CD4-positive, alpha-beta T cell (primary cell): Measurements from ENCODE around the gene F8. TPM values are rescaled to one million over a fixed set of nuclear protein-coding genes. Genes with fewer than 3 reads are reported as not detected.

Experiments used
- ATAC-seq: fragments of 200-7000 bp; cut with Tn5 transposase; one replicate; pipeline ENCODE4 v1.10.0; 2022; ENCODE audit warnings: mild to moderate bottlenecking; ENCODE audit not compliant: poor library complexity
- CTCF ChIA-PET: fragments of 350-600 bp; sonication (Branson Sonifier 250); formaldehyde crosslinking; loops from one replicate; lab custom pipeline; 2021; ENCODE audit warnings: antibody characterized with exemption, inconsistent platforms; lab: Charles Lee
- POLR2A ChIA-PET: fragments of 350-600 bp; sonication (Branson Sonifier 250); formaldehyde crosslinking; loops from one replicate; lab custom pipeline; 2021; ENCODE audit warnings: antibody characterized with exemption, inconsistent platforms; lab: Charles Lee
- DNase-seq, 14 experiments: peaks; one replicate each; pipeline ENCODE4 v3.0.0-alpha.2; 2013 to 2020; ENCODE audit warnings: mixed read lengths in 2 of 14
- H3K27ac ChIP-seq, 2 donors: one replicate each; pipeline versions ENCODE4 v1.5.1 to v1.7.0; 2013; ENCODE audit warnings: low read length in 2 of 2, low read depth in 1 of 2, mild to moderate bottlenecking in 1 of 2
- H3K27me3 ChIP-seq, 2 experiments: 1 replicate in 1 of 2; 2 replicates in 1 of 2; pipeline versions ENCODE4 v1.6.1 to v1.7.0; 2013; ENCODE audit warnings: low read length in 2 of 2, control low read depth in 1 of 2, mild to moderate bottlenecking in 1 of 2, moderate library complexity in 1 of 2; ENCODE audit not compliant: insufficient read depth in 2 of 2, control insufficient read depth in 1 of 2
- H3K36me3 ChIP-seq: one replicate; pipeline ENCODE4 v1.6.1; 2013; ENCODE audit warnings: low read length, control low read depth; ENCODE audit not compliant: insufficient read depth
- H3K4me1 ChIP-seq: one replicate; pipeline ENCODE4 v1.6.1; 2013; ENCODE audit warnings: low read length, control low read depth; ENCODE audit not compliant: insufficient read depth
- H3K4me3 ChIP-seq: one replicate; pipeline ENCODE4 v1.5.1; 2013; ENCODE audit warnings: mild to moderate bottlenecking, low read length, moderate library complexity
- H3K9me3 ChIP-seq, 2 experiments: 1 replicate in 1 of 2; 2 replicates in 1 of 2; pipeline versions ENCODE4 v1.6.1 to v1.7.0; 2013; ENCODE audit warnings: low read length in 2 of 2, mild to moderate bottlenecking in 2 of 2, control low read depth in 1 of 2, moderate library complexity in 1 of 2; ENCODE audit not compliant: control insufficient read depth in 1 of 2, insufficient read depth in 1 of 2
- H3K27ac Mint-ChIP-seq: one replicate; pipeline ENCODE4 v1.8.0; 2020; ENCODE audit warnings: mixed read lengths
- H3K27me3 Mint-ChIP-seq: one replicate; pipeline ENCODE4 v1.8.0; 2021; ENCODE audit warnings: mixed read lengths
- H3K36me3 Mint-ChIP-seq: one replicate; pipeline ENCODE4 v1.8.0; 2021; ENCODE audit warnings: low read depth, mixed read lengths
- H3K4me1 Mint-ChIP-seq: one replicate; pipeline ENCODE4 v1.8.0; 2021; ENCODE audit warnings: low read depth, mixed read lengths
- H3K4me3 Mint-ChIP-seq: one replicate; pipeline ENCODE4 v1.8.0; 2020; ENCODE audit warnings: mild to moderate bottlenecking, mixed read lengths
- H3K9me3 Mint-ChIP-seq: one replicate; pipeline ENCODE4 v1.8.0; 2020; ENCODE audit warnings: mixed read lengths
- intact Hi-C, 2 experiments: fragments of 100-400 bp; cut with DNase I in 1 of 2; cut with micrococcal nuclease in 1 of 2; formaldehyde crosslinking; loops; one replicate each; pipeline versions ENCODE4 v1.15.1 to v1.9.0; 2023 to 2025; cut with DNase I, micrococcal nuclease
- total RNA-seq, 174 experiments: library from RNA in 2 of 174; stranded (reverse) in 2 of 174; gene quantifications; one replicate each; pipeline ENCODE4 v1.2.3 and lab custom pipeline; 2021 to 2026
- TF ChIP-seq, protein P1 (sequence below): fragments of 200-600 bp; IDR thresholded peaks from one replicate; pipeline ENCODE4 v1.8.0; 2022; ENCODE audit warnings: antibody characterized with exemption, mild to moderate bottlenecking

F8 gene
- total RNA-seq, 2 experiments from 2014 or later, result 0.66 to 0.67 TPM

DNA sequence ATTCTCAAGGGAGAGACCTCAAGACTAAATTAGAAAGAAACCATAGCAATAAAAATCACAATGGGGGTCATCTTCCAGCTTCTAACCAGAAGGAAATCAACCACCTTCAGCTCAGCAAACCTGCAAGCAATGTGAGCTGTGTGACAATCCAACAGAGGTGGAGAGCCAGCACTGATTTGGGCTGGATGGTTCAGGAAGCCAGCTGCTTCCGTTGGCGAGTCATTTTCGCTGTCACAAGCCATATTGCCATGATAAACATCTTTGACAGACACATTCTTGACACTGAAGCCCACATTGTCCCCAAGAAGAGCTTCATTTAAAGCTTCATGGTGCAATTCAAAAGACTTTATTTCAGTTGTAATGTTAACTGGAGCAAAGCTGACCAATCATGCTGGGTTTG is 113.7 kb downstream of the F8 start:
- ATAC-seq (no peak), DNase-seq (no peak)
- Histone ChIP-seq H3K9me3 (no peaks in the 10 kb centered on the region), H3K4me1 (no peaks in the 10 kb centered on the region), H3K4me3 (no peak overlapping the region), H3K36me3 (no peaks in the 10 kb centered on the region), H3K27me3 (peaks cover 0 to 4% of the 10 kb centered on the region in 2 experiments), H3K27ac (no peak overlapping the region)
- CTCF ChIA-PET, result no interaction called here
- Mint-ChIP-seq H3K4me1 (no peaks in the 10 kb centered on the region), H3K27ac (no peak overlapping the region), H3K9me3 (no peaks in the 10 kb centered on the region), H3K27me3 (peaks cover 17% of the 10 kb centered on the region), H3K4me3 (no peak overlapping the region), H3K36me3 (no peaks in the 10 kb centered on the region)
- POLR2A ChIA-PET, result interaction anchor here (0.8 kb wide), 1 partner anchor 8 kb away, joined by 4 read pairs; no protein-coding TSS in a partner anchor
- TF ChIP-seq, protein P1, sequence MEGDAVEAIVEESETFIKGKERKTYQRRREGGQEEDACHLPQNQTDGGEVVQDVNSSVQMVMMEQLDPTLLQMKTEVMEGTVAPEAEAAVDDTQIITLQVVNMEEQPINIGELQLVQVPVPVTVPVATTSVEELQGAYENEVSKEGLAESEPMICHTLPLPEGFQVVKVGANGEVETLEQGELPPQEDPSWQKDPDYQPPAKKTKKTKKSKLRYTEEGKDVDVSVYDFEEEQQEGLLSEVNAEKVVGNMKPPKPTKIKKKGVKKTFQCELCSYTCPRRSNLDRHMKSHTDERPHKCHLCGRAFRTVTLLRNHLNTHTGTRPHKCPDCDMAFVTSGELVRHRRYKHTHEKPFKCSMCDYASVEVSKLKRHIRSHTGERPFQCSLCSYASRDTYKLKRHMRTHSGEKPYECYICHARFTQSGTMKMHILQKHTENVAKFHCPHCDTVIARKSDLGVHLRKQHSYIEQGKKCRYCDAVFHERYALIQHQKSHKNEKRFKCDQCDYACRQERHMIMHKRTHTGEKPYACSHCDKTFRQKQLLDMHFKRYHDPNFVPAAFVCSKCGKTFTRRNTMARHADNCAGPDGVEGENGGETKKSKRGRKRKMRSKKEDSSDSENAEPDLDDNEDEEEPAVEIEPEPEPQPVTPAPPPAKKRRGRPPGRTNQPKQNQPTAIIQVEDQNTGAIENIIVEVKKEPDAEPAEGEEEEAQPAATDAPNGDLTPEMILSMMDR, result no peak
- intact Hi-C loops, result no loop called here

DNA sequence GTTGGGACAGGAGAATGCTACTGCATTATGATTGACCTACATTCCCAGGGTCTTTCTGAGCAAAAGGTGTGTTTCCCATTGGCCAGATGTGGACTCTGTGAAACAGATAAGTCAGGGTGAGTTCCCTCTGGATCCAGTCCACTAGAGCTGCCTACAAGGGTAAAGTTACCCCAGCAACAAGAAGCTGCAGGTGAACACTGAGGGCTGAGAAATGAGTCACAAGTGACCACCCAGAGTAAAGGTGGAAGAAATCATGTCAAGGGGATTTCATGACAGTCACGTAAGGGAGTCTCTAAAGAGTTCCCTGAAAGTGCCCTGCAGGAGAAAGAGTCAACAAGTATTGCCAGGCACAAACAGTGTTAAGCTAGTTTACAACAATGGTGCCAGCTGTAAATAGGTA is 120.1 kb downstream of the F8 start:
- Histone ChIP-seq H3K27ac (no peak overlapping the region), H3K36me3 (no peaks in the 10 kb centered on the region), H3K27me3 (peaks cover 0 to 4% of the 10 kb centered on the region in 2 experiments), H3K4me1 (no peaks in the 10 kb centered on the region), H3K4me3 (no peak overlapping the region), H3K9me3 (no peaks in the 10 kb centered on the region)
- H3K4me1 Mint-ChIP-seq, result no peaks in the 10 kb centered on the region
- ATAC-seq (no peak), DNase-seq (no peak)
- no peaks in the 10 kb centered on the region for H3K36me3 Mint-ChIP-seq
- H3K9me3 Mint-ChIP-seq, result no peaks in the 10 kb centered on the region
- CTCF ChIA-PET, result no interaction called here
- H3K27ac Mint-ChIP-seq, result no peak overlapping the region
- no peak overlapping the region for H3K4me3 Mint-ChIP-seq
- intact Hi-C loops, result no loop called here
- POLR2A ChIA-PET, result no interaction called here
- TF ChIP-seq, protein P1, result no peak
- H3K27me3 Mint-ChIP-seq, result peaks cover 15% of the 10 kb centered on the region

DNA sequence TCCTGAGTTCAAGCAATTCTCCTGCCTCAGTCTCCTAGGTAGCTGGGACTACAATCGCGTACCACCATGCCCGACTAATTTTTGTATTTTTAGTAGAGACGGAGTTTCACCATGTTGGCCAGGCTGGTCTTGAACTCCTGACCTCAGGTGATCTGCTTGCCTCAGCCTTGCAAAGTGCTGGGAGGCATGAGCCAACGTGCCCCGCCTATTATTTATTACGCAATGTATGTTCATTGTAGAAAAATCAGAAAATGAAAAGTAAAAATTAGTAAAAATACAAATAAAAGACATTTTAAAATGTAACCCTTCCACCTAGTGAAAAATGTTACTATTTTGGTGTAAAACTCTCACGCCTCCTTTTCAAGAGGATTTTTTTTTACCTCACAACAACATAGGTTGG is 122.2 kb downstream of the F8 start:
- Mint-ChIP-seq H3K27me3 (peaks cover 9% of the 10 kb centered on the region), H3K9me3 (no peaks in the 10 kb centered on the region), H3K4me1 (no peaks in the 10 kb centered on the region), H3K27ac (no peak overlapping the region), H3K4me3 (no peak overlapping the region), H3K36me3 (no peaks in the 10 kb centered on the region)
- CTCF ChIA-PET, result no interaction called here
- no peaks in the 10 kb centered on the region for H3K4me1 ChIP-seq
- no peaks in the 10 kb centered on the region for H3K27me3 ChIP-seq
- TF ChIP-seq, protein P1, result no peak
- ATAC-seq, result no peak
- no peak overlapping the region for H3K27ac ChIP-seq
- no peaks in the 10 kb centered on the region for H3K36me3 ChIP-seq
- H3K9me3 ChIP-seq, result no peaks in the 10 kb centered on the region
- no peak overlapping the region for H3K4me3 ChIP-seq
- DNase-seq, result no peak
- intact Hi-C loops, result no loop called here
- POLR2A ChIA-PET, result no interaction called here
